GM18507 (cell line): Measurements from ENCODE around the gene DOCK1.

Experiments used
- DNase-seq: peaks from one replicate; pipeline ENCODE4 v3.0.0; 2011; ENCODE audit warnings: low read depth; ENCODE audit not compliant: insufficient read length; ENCODE audit errors: extremely low spot score
- FAIRE-seq: peaks from 2 replicates; lab custom pipeline; 2011; peaks lifted over from hg19 to GRCh38; lab: Jason Lieb, UNC

Gene DOCK1

GRCh38 chr10:126977216-126977615 is 72.0 kb downstream of the DOCK1 start:
- DNase-seq (no peak), FAIRE-seq (no peak)

GRCh38 chr10:126979311-126979710 is 74.1 kb downstream of the DOCK1 start:
- no peak for DNase-seq

GRCh38 chr10:126993208-126993607 is 88.0 kb downstream of the DOCK1 start:
- FAIRE-seq, result no peak

More at GRCh38 chr10:126979311-126979710, 74.1 kb downstream of the DOCK1 start:
- FAIRE-seq, result no peak

GRCh38 chr10:126997801-126998590 is 92.8 kb downstream of the DOCK1 start:
- no peak for FAIRE-seq

More at GRCh38 chr10:126993208-126993607, 88.0 kb downstream of the DOCK1 start:
- DNase-seq, result no peak

GRCh38 chr10:127000598-127000997 is 95.4 kb downstream of the DOCK1 start:
- no peak for DNase-seq
- FAIRE-seq, result no peak

More at GRCh38 chr10:126997801-126998590, 92.8 kb downstream of the DOCK1 start:
- no peak for DNase-seq

GRCh38 chr10:127003032-127003685 is 97.9 kb downstream of the DOCK1 start:
- FAIRE-seq, result no peak
- no peak for DNase-seq

- FAIRE-seq (no peak), DNase-seq (no peak)
Observed at GRCh38 chr10:127006453-127006852, 101.2 kb downstream of the DOCK1 start.

GRCh38 chr10:127009366-127009765 is 104.1 kb downstream of the DOCK1 start:
- DNase-seq (no peak), FAIRE-seq (no peak)

- FAIRE-seq, result no peak
- no peak for DNase-seq
Observed at GRCh38 chr10:127011174-127011573, 105.9 kb downstream of the DOCK1 start.

GRCh38 chr10:127012071-127012768 is 107.0 kb downstream of the DOCK1 start:
- FAIRE-seq, result no peak
- no peak for DNase-seq

GRCh38 chr10:127012769-127013152 is 107.5 kb downstream of the DOCK1 start:
- DNase-seq, result no peak
- FAIRE-seq, result no peak

GRCh38 chr10:127013211-127013656 is 108.0 kb downstream of the DOCK1 start:
- DNase-seq, result no peak
- no peak for FAIRE-seq

GRCh38 chr10:127013691-127014473 is 108.7 kb downstream of the DOCK1 start:
- no peak for DNase-seq
- no peak for FAIRE-seq

GRCh38 chr10:127014671-127015070 is 109.4 kb downstream of the DOCK1 start:
- no peak for FAIRE-seq
- no peak for DNase-seq

- no peak for FAIRE-seq
Observed at GRCh38 chr10:127015373-127015772, 110.1 kb downstream of the DOCK1 start.

GRCh38 chr10:127016331-127016730 is 111.1 kb downstream of the DOCK1 start:
- FAIRE-seq, result no peak
- DNase-seq, result no peak

More at GRCh38 chr10:127015373-127015772, 110.1 kb downstream of the DOCK1 start:
- no peak for DNase-seq

- FAIRE-seq, result no peak
Observed at GRCh38 chr10:127017541-127018297, 112.5 kb downstream of the DOCK1 start.

GRCh38 chr10:127018298-127018650 is 113.0 kb downstream of the DOCK1 start:
- no peak for DNase-seq
- no peak for FAIRE-seq

More at GRCh38 chr10:127017541-127018297, 112.5 kb downstream of the DOCK1 start:
- no peak for DNase-seq

- no peak for FAIRE-seq
- no peak for DNase-seq
Observed at GRCh38 chr10:127018766-127019165, 113.5 kb downstream of the DOCK1 start.
